Mesenchymal stem cell (in vitro differentiated cells and primary cell): ENCODE measurements around the gene IRAG1.

Experiments used
- DNase-seq: peaks from one replicate; pipeline ENCODE4 v3.0.0-alpha.2; 2013
- H2AFZ ChIP-seq: one replicate; pipeline ENCODE4 v1.6.1; 2013; ENCODE audit warnings: low read depth, mild to moderate bottlenecking, control low read depth, inconsistent platforms, low read length, moderate library complexity
- H2AK5ac ChIP-seq: 2 replicates; pipeline ENCODE4 v1.6.1; 2013; ENCODE audit warnings: low read length, moderate library complexity, mild to moderate bottlenecking, inconsistent platforms; ENCODE audit not compliant: severe bottlenecking
- H2BK120ac ChIP-seq: one replicate; pipeline ENCODE4 v1.6.1; 2013; ENCODE audit warnings: low read depth, mild to moderate bottlenecking, inconsistent platforms, low read length, moderate library complexity
- H2BK12ac ChIP-seq, 2 experiments: one replicate each; pipeline ENCODE4 v1.6.1; 2013; ENCODE audit warnings: inconsistent platforms in 2 of 2, low read length in 2 of 2, mild to moderate bottlenecking in 2 of 2, moderate library complexity in 2 of 2, control low read depth in 1 of 2
- H2BK15ac ChIP-seq: one replicate; pipeline ENCODE4 v1.6.1; 2013; ENCODE audit warnings: mild to moderate bottlenecking, low read depth, inconsistent platforms; ENCODE audit not compliant: poor library complexity, severe bottlenecking
- H2BK5ac ChIP-seq: 2 replicates; pipeline ENCODE4 v1.6.1; 2013; ENCODE audit warnings: low read depth, mild to moderate bottlenecking, low read length, control low read depth, inconsistent platforms; ENCODE audit not compliant: poor library complexity, severe bottlenecking
- H3K14ac ChIP-seq, 2 experiments: one replicate each; pipeline ENCODE4 v1.6.1; 2013; ENCODE audit warnings: inconsistent platforms in 2 of 2, low read length in 2 of 2, control low read depth in 1 of 2, mild to moderate bottlenecking in 1 of 2, moderate library complexity in 1 of 2
- H3K18ac ChIP-seq, 2 experiments: one replicate each; pipeline ENCODE4 v1.6.1; 2013; ENCODE audit warnings: inconsistent platforms in 2 of 2, low read length in 2 of 2, control low read depth in 1 of 2, low read depth in 1 of 2, mild to moderate bottlenecking in 1 of 2
- H3K23ac ChIP-seq, 2 experiments: one replicate each; pipeline ENCODE4 v1.6.1; 2013; ENCODE audit warnings: inconsistent platforms in 2 of 2, low read length in 2 of 2, mild to moderate bottlenecking in 2 of 2, moderate library complexity in 2 of 2, control low read depth in 1 of 2
- H3K27ac ChIP-seq: 2 replicates; pipeline ENCODE4 v1.5.1; 2013; ENCODE audit warnings: mild to moderate bottlenecking, moderate library complexity, low read length, control low read depth, inconsistent platforms; ENCODE audit not compliant: poor library complexity, severe bottlenecking
- H3K27me3 ChIP-seq, 2 experiments: 2 replicates each; pipeline versions ENCODE4 v1.6.1 to v1.7.0; 2013; ENCODE audit warnings: low read length in 2 of 2, mild to moderate bottlenecking in 2 of 2, moderate library complexity in 2 of 2, control low read depth in 1 of 2, inconsistent platforms in 1 of 2; ENCODE audit not compliant: control insufficient read depth in 1 of 2, insufficient read depth in 1 of 2
- H3K36me3 ChIP-seq, 2 experiments: 2 replicates each; pipeline versions ENCODE4 v1.6.1 to v1.7.0; 2013; ENCODE audit warnings: low read length in 2 of 2, control low read depth in 1 of 2, inconsistent platforms in 1 of 2, low read depth in 1 of 2, mild to moderate bottlenecking in 1 of 2; ENCODE audit not compliant: insufficient read depth in 2 of 2, control insufficient read depth in 1 of 2
- H3K4ac ChIP-seq, 2 experiments: one replicate each; pipeline ENCODE4 v1.6.1; 2013; ENCODE audit warnings: inconsistent platforms in 2 of 2, low read length in 2 of 2, mild to moderate bottlenecking in 2 of 2, moderate library complexity in 2 of 2, control low read depth in 1 of 2, low read depth in 1 of 2
- H3K4me1 ChIP-seq: 2 replicates; pipeline ENCODE4 v1.6.1; 2013; ENCODE audit warnings: low read depth, low read length, control low read depth; ENCODE audit not compliant: control insufficient read depth, insufficient read depth
- H3K4me2 ChIP-seq: 2 replicates; pipeline ENCODE4 v1.6.1; 2013; ENCODE audit warnings: low read length, mild to moderate bottlenecking, inconsistent platforms; ENCODE audit not compliant: poor library complexity, severe bottlenecking
- H3K4me3 ChIP-seq, 2 experiments: 2 replicates each; pipeline versions ENCODE4 v1.5.1 to v1.7.0; 2013; ENCODE audit warnings: low read length in 2 of 2, mild to moderate bottlenecking in 2 of 2, control low read depth in 1 of 2, low read depth in 1 of 2; ENCODE audit not compliant: insufficient read depth in 1 of 2
- H3K79me1 ChIP-seq: replicated peaks from 2 replicates; pipeline ENCODE4 v1.6.1; 2013; ENCODE audit warnings: mild to moderate bottlenecking, control low read depth, low read length, inconsistent platforms; ENCODE audit not compliant: poor library complexity, severe bottlenecking
- H3K9ac ChIP-seq: 2 replicates; pipeline ENCODE4 v1.7.0; 2013; ENCODE audit warnings: mild to moderate bottlenecking, low read length, moderate library complexity
- H3K9me3 ChIP-seq: 2 replicates; pipeline ENCODE4 v1.7.0; 2013; ENCODE audit warnings: mild to moderate bottlenecking, low read length; ENCODE audit not compliant: control insufficient read depth
- H4K8ac ChIP-seq: one replicate; pipeline ENCODE4 v1.6.1; 2013; ENCODE audit warnings: inconsistent platforms, mild to moderate bottlenecking, low read length, moderate library complexity
- H4K91ac ChIP-seq: one replicate; pipeline ENCODE4 v1.6.1; 2013; ENCODE audit warnings: mild to moderate bottlenecking, low read length, inconsistent platforms
- whole genome bisulfite sequencing: methylation state at CpG from one replicate; pipeline ENCODE4 v1.1.7; 2013; ENCODE audit warnings: mixed read lengths; 5-methylcytosine and 5-hydroxymethylcytosine counted together

IRAG1 gene

GRCh38 chr11:10660323-10660722 lies 33.2 kb downstream of the IRAG1 start:
- H4K91ac ChIP-seq = peak overlapping the region; percentile 90
- DNase-seq = no peak
- peak overlapping the region; percentile 96 to 98 for H2BK12ac ChIP-seq
- H2BK120ac ChIP-seq = peak overlapping the region; percentile 84
- peak overlapping the region; percentile 84 for H3K9ac ChIP-seq
- no peaks in the 10 kb centered on the region for H3K27me3 ChIP-seq
- H3K9me3 ChIP-seq = no peaks in the 10 kb centered on the region
- H3K4me2 ChIP-seq = no peak overlapping the region
- no peak overlapping the region for H2AFZ ChIP-seq
- H4K8ac ChIP-seq = no peak overlapping the region
- peak overlapping the region; percentile 82 for H2AK5ac ChIP-seq
- peak overlapping the region; percentile 12 for H3K27ac ChIP-seq
- no peak overlapping the region for H3K4me3 ChIP-seq
- H3K79me1 ChIP-seq = peaks cover 3% of the 10 kb centered on the region
- no peak overlapping the region for H3K14ac ChIP-seq
- 98% methylated on average over 1 of the region's 2 CpGs for WGBS
- no peak overlapping the region for H2BK15ac ChIP-seq
- H3K18ac ChIP-seq = peak overlapping the region; percentile 59 to 77
- H2BK5ac ChIP-seq = peak overlapping the region; percentile 22
- H3K4me1 ChIP-seq = peaks cover 39% of the 10 kb centered on the region
- peaks cover 0 to 3% of the 10 kb centered on the region in 2 experiments for H3K36me3 ChIP-seq
- H3K4ac ChIP-seq = peak overlapping the region; percentile 58 to 71
- H3K23ac ChIP-seq = no peak overlapping the region

- peak overlapping the region; percentile 42 to 98 for H3K4ac ChIP-seq
- DNase-seq = peak; percentile 99
- peaks cover 0 to 3% of the 10 kb centered on the region in 2 experiments for H3K36me3 ChIP-seq
- H2BK15ac ChIP-seq = no peak overlapping the region
- peak overlapping the region; percentile 90 for H4K8ac ChIP-seq
- H2BK12ac ChIP-seq = peak overlapping the region; percentile 84 to 99
- H3K79me1 ChIP-seq = peaks cover 3% of the 10 kb centered on the region
- peaks cover 39% of the 10 kb centered on the region for H3K4me1 ChIP-seq
- no peak overlapping the region for H2AFZ ChIP-seq
- H3K18ac ChIP-seq = peak overlapping the region; percentile 90 to 99
- H2BK5ac ChIP-seq = no peak overlapping the region
- no peaks in the 10 kb centered on the region for H3K9me3 ChIP-seq
- H2BK120ac ChIP-seq = peak overlapping the region; percentile 66
- H3K4me3 ChIP-seq = peak overlapping the region in 1 of 2 experiments; percentile 14
- 23% methylated on average over 9 of the region's 13 CpGs for WGBS
- peak overlapping the region; percentile 90 for H2AK5ac ChIP-seq
- H4K91ac ChIP-seq = peak overlapping the region; percentile 81
- peak overlapping the region; percentile 84 for H3K9ac ChIP-seq
- peak overlapping the region; percentile 79 for H3K27ac ChIP-seq
- no peaks in the 10 kb centered on the region for H3K27me3 ChIP-seq
- H3K14ac ChIP-seq = peak overlapping the region in 1 of 2 experiments; percentile 23
- peak overlapping the region in 1 of 2 experiments; percentile 56 for H3K23ac ChIP-seq
- H3K4me2 ChIP-seq = no peak overlapping the region
Observed at GRCh38 chr11:10659339-10660216, 34.0 kb downstream of the IRAG1 start.

- H3K27ac ChIP-seq = peak overlapping the region; percentile 79
- peak overlapping the region; percentile 90 for H4K8ac ChIP-seq
- no peak overlapping the region for H2AFZ ChIP-seq
- peak overlapping the region in 1 of 2 experiments; percentile 68 for H3K23ac ChIP-seq
- peak overlapping the region; percentile 65 for H2AK5ac ChIP-seq
- no peak overlapping the region for H3K4me2 ChIP-seq
- H3K14ac ChIP-seq = peak overlapping the region in 1 of 2 experiments; percentile 98
- no peaks in the 10 kb centered on the region for H3K9me3 ChIP-seq
- H2BK15ac ChIP-seq = peak overlapping the region; percentile 75
- H3K4me1 ChIP-seq = peaks cover 33% of the 10 kb centered on the region
- peak; percentile 84 for DNase-seq
- peak overlapping the region; percentile 84 for H3K9ac ChIP-seq
- WGBS = 33% methylated on average over 6 of the region's 6 CpGs
- peaks cover 3% of the 10 kb centered on the region for H3K79me1 ChIP-seq
- peak overlapping the region; percentile 90 to 99 for H3K18ac ChIP-seq
- no peaks in the 10 kb centered on the region for H3K27me3 ChIP-seq
- no peak overlapping the region for H2BK5ac ChIP-seq
- peak overlapping the region; percentile 84 to 99 for H2BK12ac ChIP-seq
- H2BK120ac ChIP-seq = peak overlapping the region; percentile 66
- peak overlapping the region; percentile 86 to 98 for H3K4ac ChIP-seq
- peaks cover 0 to 3% of the 10 kb centered on the region in 2 experiments for H3K36me3 ChIP-seq
- peak overlapping the region; percentile 92 for H4K91ac ChIP-seq
- H3K4me3 ChIP-seq = peak overlapping the region in 1 of 2 experiments; percentile 14
Observed at GRCh38 chr11:10658621-10659338, 34.8 kb downstream of the IRAG1 start.
